Globus pallidus (tissue), 1 donor: ENCODE measurements around the gene TEX264.
"Not testable (repeated sequence)": the region's sequence is repeated elsewhere in the genome, so short reads cannot be mapped to it uniquely, and the experiment has no call there.

Experiments used
- DNase-seq: peaks from one replicate; pipeline ENCODE4 v3.0.0-alpha.2; 2015; ENCODE audit warnings: low spot score

The TEX264 gene

DNA sequence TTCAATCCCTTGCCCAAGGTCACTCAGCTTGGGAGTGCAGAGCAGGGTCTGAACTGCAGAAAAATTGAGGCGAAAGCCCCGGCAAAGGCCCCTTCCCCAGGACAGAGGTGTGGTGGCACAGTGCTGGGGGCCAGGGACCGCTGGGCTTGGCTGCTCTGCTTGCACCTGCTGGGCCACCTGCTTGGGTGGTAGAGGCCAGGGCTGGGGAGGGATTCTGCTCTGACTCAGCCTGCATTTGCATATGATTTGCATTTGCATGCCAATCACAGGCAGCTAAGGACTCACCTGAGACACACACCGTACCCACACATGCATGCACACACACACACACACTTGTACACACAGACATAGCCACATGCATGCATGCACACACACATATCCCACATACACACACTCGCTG lies 45.8 kb downstream of the TEX264 start:
- no peak for DNase-seq

DNA sequence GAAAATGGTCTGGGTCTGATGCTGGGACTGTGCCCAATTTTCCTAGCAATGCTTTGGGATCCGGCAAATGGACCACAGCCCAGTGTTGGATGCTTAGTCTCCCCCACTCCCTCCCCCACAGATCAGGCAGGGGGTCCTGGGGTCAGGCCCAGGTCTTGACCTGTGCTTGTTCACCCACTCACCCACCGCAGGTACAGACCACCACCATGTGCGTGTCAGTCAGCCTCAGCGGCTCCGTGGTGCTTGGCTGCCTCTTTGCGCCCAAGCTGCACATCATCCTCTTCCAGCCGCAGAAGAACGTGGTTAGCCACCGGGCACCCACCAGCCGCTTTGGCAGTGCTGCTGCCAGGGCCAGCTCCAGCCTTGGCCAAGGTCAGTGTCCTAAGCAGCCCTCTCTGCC lies 46.4 kb downstream of the TEX264 start:
- DNase-seq = no peak

DNA sequence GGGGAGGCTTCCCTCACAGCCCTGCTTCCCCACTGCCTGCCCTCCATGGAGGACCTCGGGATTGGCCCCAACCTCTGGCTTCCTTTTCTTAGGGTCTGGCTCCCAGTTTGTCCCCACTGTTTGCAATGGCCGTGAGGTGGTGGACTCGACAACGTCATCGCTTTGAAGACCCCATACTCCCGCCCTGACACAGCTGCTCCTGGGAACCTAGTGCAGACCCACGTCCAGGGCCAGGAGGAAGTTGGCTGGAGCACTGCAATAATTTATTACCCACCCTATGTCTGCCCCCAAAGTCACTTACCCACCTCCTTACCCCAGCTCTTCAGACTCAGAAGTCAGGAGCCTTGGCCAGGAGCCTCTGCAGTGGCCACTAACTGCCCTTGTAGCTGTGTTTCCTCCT lies 46.9 kb downstream of the TEX264 start:
- DNase-seq = no peak

DNA sequence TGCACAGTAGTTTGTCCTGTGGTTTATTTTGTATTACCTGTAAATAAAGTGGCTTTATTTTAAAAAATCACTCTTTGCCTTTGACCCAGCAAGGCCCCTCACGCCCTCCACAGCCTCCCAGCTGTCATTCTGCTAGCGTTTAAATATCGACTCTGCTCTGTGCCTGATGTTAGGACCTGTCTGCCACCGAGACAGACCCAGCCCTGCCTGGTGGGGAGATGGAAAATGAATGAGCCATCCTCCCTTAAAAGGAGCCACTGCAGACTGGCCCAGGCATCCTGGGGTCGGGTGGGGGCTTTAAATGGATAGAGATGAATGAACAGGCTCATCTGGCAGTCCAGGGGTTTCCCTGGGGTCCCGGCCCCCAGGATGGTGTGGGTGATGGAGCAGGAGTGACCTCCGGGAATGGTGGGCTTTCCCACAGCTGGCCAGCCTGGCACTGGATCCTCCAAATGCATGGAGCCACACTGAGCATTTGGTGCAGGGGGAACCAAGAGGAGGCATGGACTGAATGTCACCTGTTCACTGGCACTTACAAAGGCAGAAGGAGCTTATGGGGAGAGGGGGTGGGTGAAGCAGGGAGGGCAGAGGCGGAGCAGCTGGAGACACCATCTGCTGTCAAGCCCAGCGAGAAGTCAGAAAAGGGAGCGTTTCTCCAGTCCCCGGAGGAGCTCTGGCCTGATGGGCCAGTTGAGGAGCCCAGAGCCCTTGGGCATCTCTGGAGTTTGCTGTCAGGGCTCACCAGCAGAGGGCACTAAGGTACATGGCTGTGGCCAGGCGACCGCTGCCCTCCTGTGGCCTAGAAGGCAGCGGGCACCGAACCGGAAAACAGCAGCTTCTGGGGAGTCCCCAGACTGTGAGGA lies 47.7 kb downstream of the TEX264 start:
- DNase-seq = peak; percentile 37

DNA sequence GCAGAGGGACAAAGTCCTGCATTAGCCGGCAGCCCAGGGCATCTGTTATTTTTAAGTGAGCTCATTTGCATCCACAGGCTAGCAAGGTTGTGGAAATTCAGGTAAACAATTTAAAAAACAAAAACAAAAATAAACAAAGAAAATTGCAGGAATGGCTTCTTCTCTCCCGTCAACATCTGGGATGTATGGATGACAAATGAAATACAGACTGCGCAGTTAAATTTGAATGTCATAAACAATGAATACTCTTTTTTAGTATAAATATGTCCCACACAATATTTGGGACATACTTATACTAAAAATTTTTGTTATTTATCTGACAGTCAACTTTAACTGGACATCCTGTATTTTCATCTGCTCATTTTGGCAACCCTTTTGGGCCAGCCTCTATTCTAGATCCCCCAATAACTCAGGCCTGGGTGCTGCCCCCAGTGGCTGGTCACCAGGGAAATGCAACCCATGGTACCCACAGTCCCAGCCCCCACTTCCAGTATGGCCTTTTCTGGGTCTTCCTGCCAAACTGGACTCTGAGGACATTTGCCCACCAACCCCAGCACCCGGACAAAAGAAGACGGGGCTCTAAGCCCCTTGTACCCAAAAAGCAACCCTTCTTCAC lies 48.5 kb downstream of the TEX264 start:
- DNase-seq = no peak

DNA sequence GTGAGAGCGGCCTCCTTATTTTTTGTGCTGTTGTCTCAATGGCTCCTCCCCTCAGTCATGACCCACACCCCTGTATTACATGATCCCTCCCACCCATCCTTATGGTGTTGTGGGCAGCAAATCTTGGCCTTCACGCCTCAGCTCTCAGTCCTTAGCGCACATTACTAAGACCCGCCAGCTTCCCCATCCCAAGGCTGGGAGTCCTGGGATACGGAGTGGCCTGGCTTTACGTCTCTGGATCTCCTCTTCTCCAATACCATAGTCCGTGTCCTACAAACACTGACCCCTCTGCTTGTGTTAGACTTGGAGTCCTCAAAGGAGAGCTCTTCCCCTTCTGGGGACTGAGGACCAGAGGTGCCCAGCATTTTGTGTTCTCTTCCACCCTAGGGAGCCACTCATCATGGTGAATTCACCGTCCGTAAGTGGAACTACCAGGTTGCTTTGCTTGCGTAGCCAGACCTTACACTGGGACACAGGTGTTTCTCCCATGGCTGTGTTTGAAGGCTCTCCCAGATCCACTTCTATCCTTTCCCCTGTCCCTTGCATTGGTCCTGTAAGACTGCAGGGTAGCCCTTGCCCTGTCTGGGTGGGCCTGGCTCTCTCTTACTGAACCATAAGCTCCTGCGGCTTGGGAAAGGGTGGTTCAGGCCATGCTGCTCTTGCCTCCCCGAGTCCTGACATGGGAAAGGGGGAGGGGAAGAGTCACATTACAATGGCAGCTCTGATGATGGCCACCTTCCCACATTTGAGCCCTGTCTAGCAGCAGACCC lies 49.4 kb downstream of the TEX264 start:
- no peak for DNase-seq

DNA sequence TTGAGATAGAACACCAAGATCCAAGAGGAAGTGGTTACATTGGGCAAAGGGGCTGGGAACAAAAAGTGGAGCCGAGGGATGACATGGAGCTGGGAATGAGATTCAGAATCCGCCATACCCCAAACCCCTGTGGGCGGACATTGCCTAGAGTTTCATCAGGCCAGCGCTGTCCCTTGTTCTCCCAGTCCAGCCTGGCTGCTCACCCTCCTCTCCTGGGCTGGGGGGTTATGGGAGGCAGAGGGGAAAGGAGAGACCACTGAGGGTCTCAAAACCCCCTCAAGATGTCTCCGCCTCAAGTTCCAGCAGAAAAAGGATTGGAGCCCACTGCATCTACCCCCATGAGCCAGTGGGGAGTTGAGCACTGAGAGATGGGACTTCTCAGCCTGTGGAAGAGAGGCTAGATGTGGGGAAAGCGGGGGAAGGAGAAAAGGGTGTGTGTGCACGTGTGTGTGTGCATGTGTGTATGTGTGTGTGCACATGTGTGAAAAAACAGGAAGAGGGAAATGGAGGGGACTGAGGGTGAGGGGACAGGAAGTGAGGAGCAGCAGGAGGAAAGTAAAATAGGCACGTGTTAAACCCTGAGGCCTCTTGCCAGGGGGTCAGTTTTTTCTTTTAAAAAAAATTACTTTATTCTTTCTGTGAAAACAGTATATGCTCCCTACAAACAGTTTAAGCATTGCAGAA lies 50.2 kb downstream of the TEX264 start:
- no peak for DNase-seq

DNA sequence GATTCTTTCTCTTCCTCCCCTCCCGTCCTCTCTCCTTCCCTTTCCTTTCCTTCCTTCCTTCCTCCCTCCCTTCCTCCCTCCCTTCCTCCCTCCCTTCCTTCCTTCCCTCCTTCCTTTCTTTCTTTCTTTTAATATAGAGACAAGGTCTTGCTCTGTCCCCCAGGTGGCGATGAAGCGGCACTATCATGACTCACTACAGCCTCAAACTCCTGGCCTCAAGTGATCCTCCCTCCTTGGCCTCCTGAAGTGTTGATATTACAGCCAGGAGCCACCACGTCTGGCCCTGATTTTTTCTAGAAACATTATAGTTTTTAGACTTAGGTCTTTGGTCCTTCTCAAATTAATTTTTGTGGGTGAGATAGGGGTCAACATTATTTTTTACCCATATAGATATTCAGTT lies 51.3 kb downstream of the TEX264 start:
- DNase-seq = no peak

DNA sequence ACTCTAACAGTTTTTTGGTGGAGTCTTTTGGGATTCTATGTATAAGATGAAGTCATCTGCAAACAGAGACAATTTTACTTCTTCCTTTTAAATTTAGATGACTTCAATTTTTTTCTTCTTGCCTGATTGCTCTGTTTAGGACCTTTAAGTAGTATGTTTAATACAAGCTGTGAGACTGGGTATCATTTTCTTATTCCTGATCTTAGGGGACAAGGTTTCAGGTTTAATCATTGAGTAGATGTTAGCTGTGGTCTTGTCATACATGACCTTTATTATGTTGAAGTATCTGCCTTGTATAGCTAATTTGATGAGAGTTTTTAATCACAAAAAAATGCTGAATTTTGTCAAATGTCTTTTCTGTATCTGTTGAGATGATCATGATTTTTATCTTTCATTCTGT lies 56.4 kb downstream of the TEX264 start:
- no peak for DNase-seq

DNA sequence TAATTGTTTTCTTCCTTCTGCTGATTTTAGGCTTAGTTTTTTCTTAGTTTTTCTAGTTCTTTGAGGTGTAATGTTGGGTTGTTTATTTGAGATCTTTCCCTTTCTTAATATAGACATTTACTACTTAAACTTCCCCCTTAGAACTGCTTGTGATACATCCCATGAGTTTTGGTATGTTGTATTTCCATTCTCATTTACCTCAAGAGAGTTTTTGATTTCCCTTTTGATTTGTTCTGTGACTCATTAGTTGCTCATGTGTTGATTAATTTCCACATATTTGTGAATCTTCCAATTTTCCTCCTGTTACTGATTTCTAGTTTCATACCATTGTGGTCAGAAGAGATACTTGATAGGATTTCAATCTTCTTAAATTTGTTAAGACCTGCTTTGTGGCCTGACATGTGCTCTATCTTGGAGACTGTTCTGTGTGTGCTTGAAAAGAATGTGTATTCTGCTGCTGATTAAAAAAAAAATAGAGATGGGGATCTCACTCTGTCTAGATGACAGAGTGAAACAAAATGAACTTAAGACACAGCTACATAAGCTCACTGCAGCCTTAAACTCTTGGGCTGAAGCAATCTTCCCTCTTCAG lies 58.1 kb downstream of the TEX264 start:
- DNase-seq = no peak

DNA sequence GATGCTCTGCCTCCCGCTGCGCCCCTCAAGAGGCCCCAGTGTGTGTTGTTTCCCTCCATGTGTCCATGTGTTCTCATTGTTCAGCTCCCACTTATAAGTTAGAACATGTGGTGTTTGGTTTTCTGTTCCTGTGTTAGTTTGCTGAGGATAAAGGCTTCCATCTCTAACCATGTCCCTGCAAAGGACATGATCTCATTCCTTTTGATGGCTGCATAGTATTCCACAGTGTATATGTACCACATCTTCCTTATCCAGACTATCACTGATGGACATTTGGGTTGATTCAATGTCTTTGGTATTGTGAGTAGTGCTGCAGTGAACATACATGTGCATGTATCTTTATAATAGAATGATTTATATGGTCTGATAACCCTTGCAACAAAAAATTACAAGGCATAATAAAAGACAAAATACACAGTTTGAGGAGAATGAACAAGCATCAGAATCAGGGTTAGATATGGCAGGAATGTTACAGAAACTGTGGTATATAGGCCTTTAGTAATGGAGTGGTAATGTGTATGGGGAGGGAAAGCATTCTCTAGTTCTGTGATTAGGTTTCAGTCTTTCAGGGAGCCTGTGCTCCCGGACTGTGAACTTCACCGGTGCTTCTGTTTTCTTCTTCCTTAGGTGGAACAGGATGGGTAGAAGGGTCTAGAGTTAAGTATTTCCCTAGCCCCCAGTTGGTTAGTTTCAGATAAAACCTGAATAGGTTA lies 63.0 kb downstream of the TEX264 start:
- no peak for DNase-seq

DNA sequence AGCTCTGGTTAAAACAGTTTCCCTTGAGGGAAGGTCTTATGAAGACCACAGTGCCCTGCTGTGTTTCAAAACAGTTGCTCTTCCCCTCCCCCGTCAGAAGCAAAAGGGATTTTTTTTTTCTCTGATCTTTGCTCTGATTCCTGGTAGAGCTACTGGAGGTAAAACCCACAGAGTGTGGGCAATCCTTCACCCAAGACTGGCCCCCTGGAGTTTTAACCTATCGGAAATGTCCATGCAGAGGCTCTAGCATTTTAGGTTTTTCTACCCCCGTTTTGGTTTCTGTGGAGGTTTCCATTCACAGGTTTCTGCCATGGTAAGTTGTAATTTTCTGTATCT lies 63.5 kb downstream of the TEX264 start:
- no peak for DNase-seq

DNA sequence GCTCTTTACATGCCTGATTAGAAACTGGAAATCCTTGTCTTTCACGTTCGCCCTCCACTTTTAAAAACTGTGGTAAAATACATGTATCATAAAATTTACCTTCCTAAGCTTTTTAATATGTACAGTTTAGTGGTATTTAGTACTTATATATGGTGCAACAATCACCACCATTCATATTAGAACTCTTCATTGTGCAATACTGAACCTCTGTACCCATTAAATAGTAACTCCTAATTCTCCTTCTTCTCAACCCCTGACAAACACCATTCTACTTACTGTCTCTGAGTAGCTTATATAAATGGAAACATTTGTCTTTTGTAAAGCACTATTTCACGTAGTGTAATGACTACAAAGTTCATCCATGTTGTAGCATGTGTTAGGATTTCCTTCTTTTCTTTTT lies 64.0 kb downstream of the TEX264 start:
- DNase-seq = no peak

DNA sequence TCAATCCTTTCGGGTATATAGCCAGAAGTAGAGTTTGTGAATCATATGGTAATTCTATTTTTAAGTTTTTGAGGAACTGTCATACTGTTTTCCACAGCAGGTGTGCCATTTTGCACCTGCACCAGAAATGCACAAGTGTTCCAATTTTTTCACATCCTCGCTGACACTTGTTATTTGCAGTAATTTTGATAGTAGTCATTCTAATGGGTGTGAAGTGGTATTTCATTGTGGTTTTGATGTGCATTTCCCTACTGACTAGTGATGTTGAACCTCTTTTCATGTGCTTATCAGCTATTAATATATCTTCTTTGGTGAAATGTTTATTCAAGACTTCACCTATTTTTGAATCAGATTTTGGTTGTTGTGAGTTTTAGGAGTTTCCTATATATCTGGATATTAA lies 64.9 kb downstream of the TEX264 start:
- no peak for DNase-seq

DNA sequence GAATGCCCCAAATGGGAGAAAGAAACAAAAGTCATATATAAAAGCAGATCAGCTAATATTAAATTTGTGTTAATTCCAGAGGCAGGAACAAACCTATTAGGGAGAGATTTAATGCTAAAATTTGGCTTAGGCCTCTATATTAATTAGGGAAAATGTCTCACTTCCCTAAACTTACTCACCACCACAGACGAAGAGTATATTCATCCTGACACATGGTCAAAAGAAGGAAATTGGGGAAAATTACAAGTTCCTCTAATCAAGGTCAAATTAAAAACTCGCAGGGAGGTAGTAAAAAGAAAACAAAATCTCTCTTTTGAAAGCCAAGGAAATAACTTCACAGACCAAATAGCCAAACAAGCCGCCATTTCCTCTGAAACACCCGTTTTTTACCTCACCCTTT lies 68.1 kb downstream of the TEX264 start:
- no peak for DNase-seq

DNA sequence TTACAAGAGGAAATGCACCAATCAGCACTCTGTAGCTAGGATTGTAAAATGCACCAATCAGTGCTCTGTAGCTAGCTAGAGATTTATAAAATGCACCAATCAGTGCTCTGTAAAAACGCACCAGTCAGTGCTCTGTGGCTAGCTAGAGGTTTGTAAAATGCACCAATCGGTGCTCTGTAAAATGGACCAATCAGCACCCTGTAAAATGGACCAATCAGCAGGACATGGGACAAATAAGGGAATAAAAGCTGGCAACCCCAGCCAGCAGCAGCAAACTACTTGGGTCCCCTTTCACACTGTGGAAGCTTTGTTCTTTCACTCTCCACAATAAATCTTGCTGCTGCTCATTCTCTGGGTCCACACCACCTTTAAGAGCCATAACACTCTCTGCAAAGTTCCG lies 71.3 kb downstream of the TEX264 start:
- not testable (repeated sequence) for DNase-seq

DNA sequence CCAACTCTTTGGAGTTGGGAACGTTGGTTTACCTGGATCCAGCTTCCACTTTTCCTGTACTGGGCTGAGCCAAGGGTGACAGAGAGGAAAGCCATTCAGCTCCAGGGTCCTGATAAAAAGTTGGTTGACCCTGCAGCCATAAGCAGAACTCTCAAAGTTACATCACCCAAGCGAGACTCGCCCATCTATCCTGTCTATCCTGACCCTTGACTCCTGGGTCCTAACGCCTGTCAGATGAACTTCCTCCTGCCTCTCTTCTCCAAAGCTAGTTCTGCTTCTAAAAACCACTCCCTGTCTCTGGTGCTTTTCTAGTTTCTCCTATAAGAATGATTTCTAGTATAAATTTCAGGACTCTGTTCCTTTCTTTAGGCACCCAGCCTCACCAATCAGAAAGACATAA lies 71.9 kb downstream of the TEX264 start:
- peak; percentile 7 for DNase-seq

DNA sequence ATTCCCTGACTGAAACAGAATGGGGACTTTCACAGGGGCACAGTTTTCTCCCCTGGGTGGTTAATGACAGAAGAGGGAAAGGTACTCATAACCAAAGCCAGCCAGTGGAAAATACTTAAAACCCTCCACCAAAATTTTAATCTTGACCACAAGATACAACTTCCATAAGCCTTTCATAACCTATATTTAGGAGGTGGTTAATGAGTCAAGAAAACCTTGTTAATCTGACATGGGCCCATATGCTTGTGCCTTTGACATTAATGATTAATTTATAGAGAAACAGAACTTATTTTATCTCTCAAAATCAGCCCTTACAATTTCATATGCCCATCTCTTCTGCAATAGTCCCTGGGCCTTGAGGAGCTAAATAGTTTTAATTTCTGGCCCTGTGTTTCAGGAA lies 76.8 kb downstream of the TEX264 start:
- no peak for DNase-seq

DNA sequence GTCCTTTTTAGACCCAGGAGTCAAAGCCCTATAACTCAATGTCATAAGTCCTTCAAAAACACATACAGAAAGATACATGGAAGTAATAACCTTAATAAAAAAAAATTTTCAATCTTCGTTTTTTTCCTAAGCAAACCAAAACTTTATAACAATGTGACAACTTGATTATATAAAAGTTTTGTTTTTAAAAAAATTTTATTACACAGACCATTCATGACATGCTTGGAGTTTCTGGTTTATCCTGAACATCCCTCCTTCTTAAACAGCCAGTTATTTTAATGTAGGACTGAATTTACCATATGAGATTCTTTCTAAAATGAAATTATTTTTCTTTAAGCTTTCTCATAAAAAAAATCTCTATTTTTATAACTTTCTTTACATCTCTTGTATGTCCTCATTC lies 77.3 kb downstream of the TEX264 start:
- DNase-seq = no peak

DNA sequence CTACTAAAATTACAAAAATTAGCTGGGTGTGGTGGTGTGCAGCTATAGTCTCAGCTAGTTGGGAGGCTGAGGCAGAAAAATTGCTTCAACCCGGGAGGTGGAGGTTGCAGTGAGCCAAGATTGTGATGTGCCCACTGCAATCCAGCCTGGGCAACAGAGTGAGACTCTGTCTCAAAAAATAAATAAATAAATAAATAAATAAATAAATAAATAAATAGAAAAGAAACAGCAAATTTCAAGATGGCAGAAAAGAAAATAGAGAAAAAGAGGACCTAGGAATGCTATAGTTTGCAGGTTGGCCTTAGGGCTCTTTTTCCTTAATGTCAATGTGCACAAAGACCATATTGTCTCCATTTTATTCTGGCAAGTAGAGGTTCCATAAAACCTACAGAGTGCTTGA lies 79.8 kb downstream of the TEX264 start:
- DNase-seq = no peak

DNA sequence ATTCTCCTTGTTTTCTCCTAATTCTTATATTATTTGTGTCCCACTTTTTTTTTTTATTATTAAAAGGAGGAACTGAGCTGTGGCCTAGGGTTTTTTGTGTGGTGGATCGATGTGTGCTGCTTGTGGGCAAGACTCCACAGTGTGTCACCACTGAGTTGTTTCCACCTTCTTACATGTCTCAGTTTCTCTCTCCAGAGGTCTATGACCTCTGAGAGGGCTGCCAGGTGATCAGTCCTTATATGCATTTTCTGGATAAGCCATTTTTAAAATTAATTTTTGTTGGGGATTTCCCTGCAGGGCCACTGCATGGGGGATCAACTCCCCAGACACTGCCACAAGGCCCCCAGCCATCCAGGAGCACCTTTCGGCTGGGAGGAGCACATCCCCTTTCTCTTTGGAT lies 80.2 kb downstream of the TEX264 start:
- DNase-seq = no peak
